Retinal pigment epithelial cell (primary cell): ENCODE results near the gene CLEC18C.
"Not testable (repeated sequence)": the region's sequence is repeated elsewhere in the genome, so short reads cannot be mapped to it uniquely, and the experiment has no call there.

Experiments used
- DNase-seq: peaks from one replicate; pipeline ENCODE4 v3.0.0-alpha.2; 2010; ENCODE audit warnings: low read depth
- H3K4me3 ChIP-seq: 2 replicates; pipeline ENCODE4 v1.5.1; 2011; ENCODE audit warnings: mild to moderate bottlenecking, low read length, control low read depth, moderate library complexity
- TF ChIP-seq, protein P1 (sequence below): conservative IDR thresholded peaks from 2 replicates; pipeline ENCODE4 v1.5.1; 2011; ENCODE audit warnings: low read depth, low read length, control low read depth, inconsistent platforms

The CLEC18C gene

DNA sequence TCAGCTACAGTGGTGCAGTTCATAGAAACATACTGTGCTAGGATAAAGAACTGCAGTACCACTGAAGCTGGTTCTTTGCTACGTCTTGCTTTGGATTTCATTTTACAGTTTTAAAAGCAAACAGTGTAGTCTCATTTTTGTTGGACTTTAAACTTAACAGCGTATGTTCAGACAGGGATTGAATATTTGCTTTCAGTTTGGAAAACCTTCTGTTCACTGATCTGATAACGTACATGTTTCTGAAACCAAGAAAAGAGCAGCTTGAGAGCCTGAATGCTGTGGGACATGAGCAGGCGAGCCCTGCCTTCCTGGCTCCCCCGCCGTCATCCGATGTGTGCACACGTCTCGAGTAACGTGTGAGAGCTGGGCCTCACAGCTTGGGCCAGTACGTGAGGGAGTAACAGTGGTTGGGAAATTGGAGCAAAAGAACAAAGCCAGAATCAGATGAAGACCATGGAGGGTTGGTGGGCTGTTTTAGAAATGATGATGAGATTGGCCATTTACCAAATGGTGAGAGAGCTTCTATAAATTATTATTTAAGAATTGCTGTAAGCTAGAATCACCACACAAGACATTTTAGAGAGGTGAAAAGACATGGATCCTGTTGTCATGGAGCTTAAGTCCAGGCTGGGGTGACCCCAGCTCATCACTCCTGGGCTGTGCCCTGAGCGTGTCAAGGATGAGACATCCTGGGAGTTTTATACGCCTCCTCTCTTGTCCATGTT, 20.8 kb upstream of the CLEC18C start:
- no peak for DNase-seq
- TF ChIP-seq, protein P1, sequence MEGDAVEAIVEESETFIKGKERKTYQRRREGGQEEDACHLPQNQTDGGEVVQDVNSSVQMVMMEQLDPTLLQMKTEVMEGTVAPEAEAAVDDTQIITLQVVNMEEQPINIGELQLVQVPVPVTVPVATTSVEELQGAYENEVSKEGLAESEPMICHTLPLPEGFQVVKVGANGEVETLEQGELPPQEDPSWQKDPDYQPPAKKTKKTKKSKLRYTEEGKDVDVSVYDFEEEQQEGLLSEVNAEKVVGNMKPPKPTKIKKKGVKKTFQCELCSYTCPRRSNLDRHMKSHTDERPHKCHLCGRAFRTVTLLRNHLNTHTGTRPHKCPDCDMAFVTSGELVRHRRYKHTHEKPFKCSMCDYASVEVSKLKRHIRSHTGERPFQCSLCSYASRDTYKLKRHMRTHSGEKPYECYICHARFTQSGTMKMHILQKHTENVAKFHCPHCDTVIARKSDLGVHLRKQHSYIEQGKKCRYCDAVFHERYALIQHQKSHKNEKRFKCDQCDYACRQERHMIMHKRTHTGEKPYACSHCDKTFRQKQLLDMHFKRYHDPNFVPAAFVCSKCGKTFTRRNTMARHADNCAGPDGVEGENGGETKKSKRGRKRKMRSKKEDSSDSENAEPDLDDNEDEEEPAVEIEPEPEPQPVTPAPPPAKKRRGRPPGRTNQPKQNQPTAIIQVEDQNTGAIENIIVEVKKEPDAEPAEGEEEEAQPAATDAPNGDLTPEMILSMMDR, result no peak
- H3K4me3 ChIP-seq, result no peak overlapping the region

GRCh38 chr16:70154736-70155135, 18.9 kb upstream of the CLEC18C start:
- DNase-seq, H3K4me3 ChIP-seq: not testable (repeated sequence)

DNA sequence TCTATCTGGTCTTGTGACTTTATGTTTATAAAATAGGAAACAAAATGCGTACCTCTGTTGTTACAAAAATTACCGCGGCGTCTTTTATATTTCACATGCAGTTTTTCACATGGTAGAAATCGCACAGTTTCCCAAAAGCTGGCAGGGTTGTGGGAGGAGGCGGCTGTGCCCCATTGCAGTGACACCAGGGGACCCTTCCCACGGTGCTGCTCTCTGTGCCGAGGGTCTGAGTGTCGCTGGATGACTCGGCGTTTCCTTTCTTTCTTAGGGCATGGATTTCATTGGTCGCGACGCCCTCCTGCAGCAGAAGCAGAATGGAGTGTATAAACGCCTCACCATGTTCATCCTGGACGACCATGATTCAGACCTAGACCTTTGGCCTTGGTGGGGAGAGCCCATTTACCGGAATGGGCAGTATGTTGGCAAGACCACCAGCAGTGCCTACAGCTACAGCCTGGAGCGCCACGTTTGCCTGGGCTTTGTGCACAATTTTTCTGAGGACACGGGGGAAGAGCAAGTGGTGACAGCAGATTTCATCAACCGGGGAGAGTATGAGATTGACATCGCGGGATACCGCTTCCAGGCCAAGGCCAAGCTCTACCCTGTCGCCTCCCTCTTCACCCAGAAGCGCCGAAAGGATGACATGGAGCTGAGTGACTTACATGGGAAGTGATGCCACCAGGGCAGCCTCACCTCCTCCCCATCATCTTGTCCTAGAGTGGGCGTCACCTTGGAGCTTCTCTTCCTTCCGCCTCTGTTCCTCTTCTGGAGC, 17.2 kb upstream of the CLEC18C start:
- TF ChIP-seq, protein P1, result no peak
- DNase-seq, result no peak
- no peak overlapping the region for H3K4me3 ChIP-seq

DNA sequence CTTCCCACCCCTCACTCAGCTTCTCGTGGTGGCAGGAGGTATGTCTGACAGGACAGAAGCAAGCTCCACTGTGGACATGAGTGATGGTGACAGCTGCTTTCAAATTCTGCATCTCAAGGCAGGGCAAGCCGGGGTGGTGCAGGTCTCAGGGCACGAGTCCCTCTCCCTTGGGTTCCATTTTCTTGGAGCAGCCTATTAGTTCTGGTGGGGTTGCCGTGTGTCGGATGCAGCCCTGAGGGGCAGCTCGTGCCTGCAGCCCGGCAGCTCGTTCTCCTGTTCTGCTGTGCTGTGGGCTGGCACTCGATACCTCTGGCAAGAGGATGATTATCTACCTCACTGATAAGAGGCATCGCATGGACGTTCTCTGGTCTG, 16.5 kb upstream of the CLEC18C start:
- TF ChIP-seq, protein P1, result no peak
- no peak for DNase-seq
- H3K4me3 ChIP-seq, result no peak overlapping the region

DNA sequence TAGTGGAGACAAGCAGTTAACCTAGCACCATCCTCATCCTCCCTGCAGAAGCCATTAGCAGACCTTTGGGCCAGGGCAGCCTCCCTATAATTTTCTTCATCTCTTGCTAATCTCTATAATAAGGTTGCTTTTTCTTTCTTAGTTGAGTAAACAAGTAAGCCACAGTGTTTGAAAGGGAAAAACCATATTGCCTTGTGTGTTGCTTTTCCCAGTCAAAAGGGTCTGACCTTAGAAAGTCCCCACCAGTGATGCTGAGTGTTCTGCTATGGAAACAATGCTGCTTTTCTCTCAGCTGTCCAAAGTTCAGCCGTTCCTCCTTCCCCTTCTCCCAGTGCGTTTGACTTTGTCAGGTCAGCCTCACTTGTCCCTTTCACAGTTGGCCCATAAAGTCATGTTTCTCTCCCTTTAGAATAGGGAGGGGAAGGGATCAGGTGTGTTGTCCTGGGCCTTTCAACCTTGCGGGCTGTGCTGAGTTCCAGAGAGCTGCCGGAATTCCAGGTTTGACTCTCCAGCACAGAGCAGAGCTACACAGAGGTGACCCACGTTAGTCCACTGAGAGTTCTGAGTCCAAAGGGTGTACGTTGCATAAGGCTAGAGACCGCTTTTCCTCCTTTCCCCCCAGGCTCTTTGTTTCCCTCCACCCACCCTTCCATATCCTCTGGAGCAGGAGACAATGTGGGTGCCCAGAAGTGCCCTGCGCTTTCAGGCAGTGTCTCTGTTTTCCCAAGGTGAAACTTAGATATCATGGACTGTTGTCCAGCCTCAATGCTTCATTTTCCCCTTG, 15.9 kb upstream of the CLEC18C start:
- no peak for DNase-seq
- TF ChIP-seq, protein P1, result no peak
- no peak overlapping the region for H3K4me3 ChIP-seq

GRCh38 chr16:70158261-70158939, 15.2 kb upstream of the CLEC18C start:
- TF ChIP-seq, protein P1, result peak; percentile 20
- H3K4me3 ChIP-seq, result no peak overlapping the region
- DNase-seq, result no peak
